RPMI7951 (cell line): ENCODE data around the gene TXN2. TPM values are rescaled to one million over a fixed set of nuclear protein-coding genes. Genes with fewer than 3 reads are reported as not detected.

Source experiments
- DNase-seq: peaks from one replicate; pipeline ENCODE4 v3.0.0-alpha.2; 2012; ENCODE audit warnings: low read depth
- total RNA-seq: library from RNA; depleted of rRNA; stranded (reverse); fragments of >200 nt; shearing (Covaris generic); gene quantifications from 2 replicates; pipeline ENCODE4 v1.2.3, GENCODE V29; 2014

The TXN2 gene
- total RNA-seq, 1 experiment from 2014 or later, result 17.8 TPM

GRCh38 chr22:36486619-36487384, 5.4 kb upstream of the TXN2 start:
- peak; percentile 52 for DNase-seq

- no peak for DNase-seq
These were observed 473 bp downstream of the TXN2 start for GRCh38 chr22:36480941-36481392.

DNA sequence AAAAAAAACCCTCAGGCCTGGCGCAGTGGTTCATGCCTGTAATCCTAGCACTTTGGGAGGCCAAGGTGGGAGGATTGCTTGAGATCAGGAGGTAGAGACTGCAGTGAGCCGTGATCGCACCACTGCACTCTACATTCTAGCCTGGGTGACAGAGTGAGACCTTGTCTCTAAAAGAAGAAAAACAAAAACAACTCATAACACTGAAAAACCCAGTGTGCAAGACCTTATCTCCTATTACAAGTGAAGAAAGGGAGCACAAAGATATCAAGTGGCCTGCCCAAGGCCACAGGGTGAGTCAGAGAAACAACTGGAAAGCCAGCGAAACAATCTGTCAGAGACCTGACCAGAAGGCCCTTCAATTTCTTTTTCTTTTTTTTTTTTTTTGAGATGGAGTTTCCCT, 2.5 kb downstream of the TXN2 start:
- DNase-seq, result peak; percentile 45

DNA sequence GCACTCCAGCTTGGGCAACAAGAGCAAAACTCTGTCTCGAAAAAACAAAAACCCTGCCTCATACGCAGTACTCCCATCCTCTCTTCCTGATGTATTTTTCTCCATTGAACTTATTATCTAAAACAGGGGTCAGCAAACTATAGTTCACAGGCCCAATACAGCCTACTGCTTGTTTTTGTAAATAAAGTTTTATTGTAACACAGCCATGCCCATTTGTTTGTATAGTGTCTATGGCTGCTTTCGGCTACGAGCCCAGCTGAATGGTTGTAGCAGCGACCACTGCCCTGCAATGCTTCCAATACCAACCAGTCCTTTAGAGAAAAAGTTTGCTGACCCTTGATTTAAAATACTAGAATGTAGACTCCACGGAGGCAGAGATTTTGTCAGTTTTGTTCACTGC, 6.1 kb downstream of the TXN2 start:
- no peak for DNase-seq

GRCh38 chr22:36472689-36473088, 8.8 kb downstream of the TXN2 start:
- no peak for DNase-seq

DNA sequence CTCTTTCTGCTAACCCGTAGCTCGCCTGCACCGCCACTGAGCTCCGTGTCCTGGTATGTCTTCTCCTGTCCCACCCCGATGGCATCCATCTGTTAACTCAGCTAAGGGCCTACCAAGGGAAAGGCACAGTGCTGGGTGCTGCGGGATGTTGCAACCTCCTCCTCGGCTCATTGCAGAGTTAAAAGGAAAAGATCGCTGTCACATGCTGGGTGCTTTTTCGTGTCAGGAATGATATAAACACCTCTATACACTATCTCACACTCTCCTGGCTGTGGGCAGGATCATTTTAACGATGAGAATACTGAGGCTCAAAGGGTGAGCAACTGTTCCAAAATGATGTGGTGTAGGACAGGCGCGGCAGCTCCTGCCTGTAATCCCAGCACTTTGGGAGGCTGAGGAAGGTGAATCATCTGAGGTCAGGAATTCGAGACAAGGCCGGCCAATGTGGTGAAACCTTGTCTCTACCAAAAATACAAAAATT, 10.1 kb downstream of the TXN2 start:
- DNase-seq, result peak; percentile 79

DNA sequence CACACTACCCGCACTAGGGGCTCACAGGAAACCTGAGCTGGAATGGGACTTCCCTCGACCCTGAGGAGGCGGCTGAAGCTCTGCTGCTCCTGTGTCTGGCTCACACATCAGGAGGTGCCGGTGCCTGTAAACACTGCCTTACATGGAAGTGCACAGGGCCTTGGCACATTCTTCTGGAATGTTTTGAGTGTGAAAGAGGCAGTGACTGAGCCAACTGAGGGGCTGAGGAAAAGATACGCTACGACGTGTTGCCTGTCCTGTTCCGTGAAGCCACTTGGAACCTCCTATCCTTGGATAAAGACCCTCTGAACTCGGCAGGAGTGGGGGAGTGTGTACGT, 10.5 kb downstream of the TXN2 start:
- DNase-seq, result no peak

DNA sequence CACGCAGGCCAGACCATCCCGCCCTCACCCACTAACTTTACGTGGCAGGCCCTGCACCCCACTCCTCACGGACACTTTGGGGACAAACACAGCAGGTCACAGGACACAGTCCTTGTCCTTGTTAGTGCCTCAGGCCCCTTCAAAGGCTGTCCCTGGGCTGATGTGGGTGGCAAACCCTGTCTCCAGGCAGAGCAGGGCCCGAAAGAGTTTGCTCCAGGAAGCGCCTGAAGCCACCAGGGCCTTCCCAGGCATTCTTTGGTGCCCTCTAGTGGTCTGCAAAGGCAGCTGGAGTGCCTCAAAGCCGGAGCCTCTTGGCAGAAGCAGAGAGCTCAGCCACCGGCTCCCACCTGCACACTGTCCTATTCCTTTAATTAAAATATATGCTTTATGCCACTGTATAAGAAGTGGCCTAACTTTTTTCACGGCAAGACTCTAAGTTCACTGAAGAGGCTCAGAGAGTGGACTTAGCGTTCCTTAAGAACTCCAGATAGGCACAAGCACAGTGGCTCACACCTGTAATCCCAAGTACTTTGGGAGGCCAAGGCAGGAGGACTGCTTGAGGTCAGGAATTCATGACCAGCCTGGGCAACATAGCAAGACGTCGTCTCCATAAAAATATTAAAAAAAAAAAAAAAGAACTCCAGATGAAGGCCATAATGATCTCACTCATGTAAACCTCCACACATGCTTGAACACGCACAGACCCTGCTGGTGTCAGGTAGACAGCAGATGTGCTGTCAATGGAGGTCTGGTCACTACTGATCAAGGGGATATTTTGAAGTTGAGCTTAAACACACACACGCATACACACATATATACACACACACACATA, 11.1 kb downstream of the TXN2 start:
- DNase-seq, result peak; percentile 81

DNA sequence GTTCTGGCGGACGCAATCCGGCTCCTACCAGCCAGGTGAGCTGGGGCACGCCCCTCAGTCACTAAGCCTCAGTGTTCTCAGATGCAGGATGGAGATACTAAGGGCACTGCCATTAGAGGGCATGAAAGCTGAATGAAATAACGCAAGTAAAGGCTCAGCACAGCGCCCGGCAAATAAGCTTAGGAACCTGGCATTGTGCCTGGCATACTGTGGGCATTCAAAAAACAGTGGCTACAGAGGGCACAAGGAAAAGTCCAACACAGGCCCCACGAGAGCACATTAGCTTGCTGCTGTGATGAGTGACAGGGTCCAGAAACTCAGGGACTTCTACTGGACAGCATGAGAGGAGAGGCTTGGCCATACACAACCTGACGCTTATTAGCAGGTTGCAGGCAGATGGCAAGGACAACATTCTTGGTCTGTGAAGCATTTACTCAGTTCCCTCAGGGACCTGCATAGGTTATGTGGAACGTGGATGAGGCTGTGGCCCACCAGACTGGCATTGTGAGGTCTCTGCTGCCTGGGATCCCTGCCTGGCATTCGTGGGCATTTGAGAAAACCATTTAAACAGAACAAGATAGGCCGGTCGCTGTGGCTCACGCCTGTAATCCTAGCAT, 12.2 kb downstream of the TXN2 start:
- peak; percentile 37 for DNase-seq

- DNase-seq, result peak; percentile 98
These were observed 13.5 kb downstream of the TXN2 start for GRCh38 chr22:36467946-36468345.

- peak; percentile 97 for DNase-seq
These were observed 14.2 kb downstream of the TXN2 start for GRCh38 chr22:36467042-36467810.

GRCh38 chr22:36466258-36466657, 15.2 kb downstream of the TXN2 start:
- DNase-seq, result no peak

DNA sequence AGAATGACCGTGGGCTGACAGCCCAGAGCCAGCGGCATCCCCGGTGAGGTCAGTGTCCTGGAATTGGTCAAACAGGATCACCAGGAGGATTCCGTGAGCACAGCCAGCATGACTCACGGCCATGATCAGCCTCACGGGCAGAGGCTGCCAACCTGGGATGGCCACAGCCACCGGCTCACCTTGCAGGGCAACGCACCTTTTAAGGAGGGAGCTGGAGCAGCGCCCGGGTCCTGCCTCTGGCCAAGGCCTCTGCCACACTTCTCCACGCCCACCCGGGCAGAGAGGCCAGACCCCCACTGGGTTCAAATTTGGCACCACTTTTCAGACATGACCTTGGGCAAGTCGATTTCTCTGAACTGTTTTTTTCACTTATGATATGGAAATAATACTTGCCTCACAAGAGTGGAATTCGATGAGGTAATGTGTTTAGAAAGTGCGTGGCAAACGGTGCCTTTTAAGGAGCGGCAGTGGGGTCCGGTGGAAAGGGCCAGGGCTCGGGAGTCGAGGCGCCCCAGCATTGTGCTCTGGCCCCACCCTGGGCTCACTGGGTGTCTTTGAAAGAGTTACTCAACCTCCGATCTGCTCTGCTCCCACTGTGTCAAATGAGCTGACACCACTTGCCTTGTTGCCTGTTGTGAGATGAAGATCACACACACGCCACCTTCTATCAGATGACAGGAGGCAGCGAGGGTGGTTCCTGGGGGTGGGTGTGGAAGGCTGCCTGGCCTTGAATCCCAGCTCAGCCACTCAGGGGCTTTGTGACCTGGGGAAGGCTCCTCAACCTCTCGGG, 16.0 kb downstream of the TXN2 start:
- DNase-seq, result peak; percentile 88

DNA sequence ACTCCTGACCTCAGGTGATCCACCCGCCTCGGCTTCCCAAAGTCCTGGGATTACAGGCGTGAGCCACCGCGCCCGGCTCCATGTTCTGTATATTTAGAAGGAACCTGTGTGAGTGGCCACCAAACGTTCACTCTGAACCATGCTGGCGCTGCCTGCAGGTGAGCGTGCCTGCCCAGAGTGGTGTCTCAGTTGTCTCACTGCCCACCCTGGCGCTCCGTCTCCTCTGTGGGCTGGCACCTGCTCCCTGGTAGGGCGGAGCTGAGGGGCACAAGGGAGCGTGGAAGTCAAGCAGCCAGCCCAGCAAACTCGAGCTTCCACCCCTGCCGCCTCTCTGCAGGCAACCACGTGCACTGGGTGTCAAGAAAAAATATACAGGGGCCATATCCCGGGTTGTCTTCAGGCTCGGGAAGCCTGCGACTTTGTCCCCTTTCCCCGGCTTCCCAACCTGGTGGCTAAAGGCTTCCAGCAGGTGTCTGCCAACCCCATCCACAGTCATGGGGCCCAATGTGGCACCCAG, 16.7 kb downstream of the TXN2 start:
- DNase-seq, result no peak

GRCh38 chr22:36463783-36464184, 17.7 kb downstream of the TXN2 start:
- DNase-seq, result no peak

GRCh38 chr22:36461665-36462649, 19.5 kb downstream of the TXN2 start:
- peak; percentile 96 for DNase-seq

DNA sequence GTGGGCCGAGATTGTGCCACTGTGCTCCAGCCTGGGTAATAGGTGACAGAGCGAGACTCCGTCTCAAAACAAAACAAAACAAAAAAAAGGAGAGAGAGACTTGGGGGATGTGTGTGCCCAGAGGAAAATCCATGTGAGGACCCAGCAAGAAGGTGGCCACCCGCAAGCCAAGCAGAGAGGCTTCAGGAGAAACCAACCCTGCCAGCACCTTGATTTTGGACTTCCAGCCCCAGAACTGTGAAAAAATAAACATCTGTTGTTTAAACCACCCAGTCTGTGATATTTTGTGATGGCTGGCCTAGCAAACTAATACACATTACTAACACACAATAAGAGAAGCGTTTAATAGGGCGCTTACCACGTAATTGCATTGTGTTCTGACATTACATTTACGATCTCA, 21.2 kb downstream of the TXN2 start:
- no peak for DNase-seq

GRCh38 chr22:36457688-36458450, 23.6 kb downstream of the TXN2 start:
- DNase-seq, result peak; percentile 64

- no peak for DNase-seq
These were observed 25.0 kb downstream of the TXN2 start for GRCh38 chr22:36456464-36456845.
